SU-DHL-6 (cell line): Measurements from ENCODE around the gene BCL3.

ENCODE experiments used
- H2AFZ ChIP-seq: fragments of 200-600 bp; sonication (generic); 2 replicates; pipeline ENCODE4 v1.6.1; 2014; ENCODE audit warnings: low read depth, mild to moderate bottlenecking, moderate library complexity, mixed read lengths, antibody characterized with exemption, low read length; ENCODE audit not compliant: severe bottlenecking
- H3F3A ChIP-seq: fragments of 200-600 bp; shearing (Covaris generic); 2 replicates; pipeline ENCODE4 v1.6.0; 2016; ENCODE audit warnings: antibody characterized with exemption, mild to moderate bottlenecking; ENCODE audit not compliant: insufficient read depth
- H3K27ac ChIP-seq: fragments of 200-600 bp; sonication (generic); 2 replicates; pipeline ENCODE4 v1.5.1; 2016; ENCODE audit warnings: low read depth, mild to moderate bottlenecking, low read length, moderate library complexity, mixed read lengths
- H3K27me3 ChIP-seq: fragments of 200-600 bp; sonication (generic), shearing (Covaris generic); 2 replicates; pipeline ENCODE4 v1.6.0; 2014; ENCODE audit warnings: mild to moderate bottlenecking, low read length
- H3K36me3 ChIP-seq: fragments of 200-600 bp; sonication (generic); 2 replicates; pipeline ENCODE4 v1.6.1; 2014; ENCODE audit warnings: mild to moderate bottlenecking, low read length, mixed read lengths
- H3K4me2 ChIP-seq: fragments of 300-600, 200-600 bp; shearing (Covaris generic), sonication (generic); 2 replicates; pipeline ENCODE4 v1.6.0; 2014; ENCODE audit warnings: low read length, low read depth, mild to moderate bottlenecking; ENCODE audit not compliant: poor library complexity, severe bottlenecking
- H3K4me3 ChIP-seq: fragments of 200-600 bp; sonication (generic); 2 replicates; pipeline ENCODE4 v1.5.1; 2014; ENCODE audit warnings: antibody characterized with exemption, low read length, mild to moderate bottlenecking, mixed read lengths; ENCODE audit not compliant: insufficient read depth, poor library complexity, severe bottlenecking
- H3K79me2 ChIP-seq: fragments of 200-600 bp; sonication (generic); 2 replicates; pipeline ENCODE4 v1.6.1; 2014; ENCODE audit warnings: mild to moderate bottlenecking, low read length, moderate library complexity; ENCODE audit not compliant: insufficient read depth
- H3K9ac ChIP-seq: fragments of 200-600 bp; sonication (generic); 2 replicates; pipeline ENCODE4 v1.7.0; 2014; ENCODE audit warnings: mild to moderate bottlenecking, low read length
- H3K9me2 ChIP-seq: fragments of 200-600 bp; sonication (generic); replicated peaks from 2 replicates; pipeline ENCODE4 v1.6.1; 2014; ENCODE audit warnings: low read length; ENCODE audit not compliant: insufficient read depth
- H3K9me3 ChIP-seq: fragments of 200-600 bp; sonication (generic); 2 replicates; pipeline ENCODE4 v1.6.1; 2014; ENCODE audit warnings: low read length, mixed read lengths; ENCODE audit not compliant: insufficient read depth
- H4K20me1 ChIP-seq: fragments of 200-600 bp; sonication (generic); 2 replicates; pipeline ENCODE4 v1.6.1; 2014; ENCODE audit warnings: low read depth, mild to moderate bottlenecking, antibody characterized with exemption, low read length, moderate library complexity, mixed read lengths
- EZH2phosphoT487 ChIP-seq: fragments of 200-600 bp; sonication (generic), shearing (Covaris generic); conservative IDR thresholded peaks from 2 replicates; pipeline ENCODE4 v1.6.1; 2018; ENCODE audit warnings: mild to moderate bottlenecking, antibody characterized with exemption, low read length, moderate library complexity, mixed read lengths
- TF ChIP-seq, protein P1 (sequence below): fragments of 200-600 bp; sonication (generic); IDR thresholded peaks from one replicate; pipeline ENCODE4 v1.5.1; 2017; ENCODE audit warnings: antibody characterized with exemption, mild to moderate bottlenecking, low read length, moderate library complexity; ENCODE audit not compliant: insufficient read depth, poor library complexity, severe bottlenecking

Gene BCL3

DNA sequence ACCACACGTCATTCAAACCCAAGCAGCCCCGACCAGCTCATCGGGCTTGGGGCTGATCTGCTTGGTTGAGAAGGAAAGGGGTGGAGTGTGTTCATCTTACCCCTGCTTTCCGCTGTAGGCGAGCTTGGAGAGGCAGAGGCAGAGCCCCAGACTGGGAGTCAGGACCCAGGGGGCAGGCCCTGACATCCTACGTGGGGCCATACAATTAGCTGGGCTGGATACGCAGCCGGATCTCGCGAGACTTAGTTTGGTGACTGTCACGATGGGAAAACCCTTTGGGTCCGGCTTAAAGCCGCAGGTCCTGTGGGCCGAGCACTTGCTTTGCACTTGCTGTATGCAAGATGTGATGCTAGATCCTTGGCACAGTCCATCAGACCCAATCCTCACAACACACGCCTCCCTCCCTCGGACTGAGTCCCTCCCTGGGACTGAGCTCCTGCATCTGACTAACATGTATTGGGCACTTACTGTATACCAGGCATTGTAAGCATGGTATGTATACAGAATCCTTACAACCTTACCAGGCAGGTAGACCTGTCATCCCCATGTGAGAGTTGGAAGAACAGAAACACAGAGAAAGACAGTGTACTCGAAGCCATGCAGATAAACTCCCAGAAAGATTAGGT lies 45.8 kb upstream of the BCL3 start:
- H3K4me3 ChIP-seq = no peak overlapping the region
- no peak overlapping the region for H3K4me2 ChIP-seq
- no peaks in the 10 kb centered on the region for H4K20me1 ChIP-seq
- TF ChIP-seq, protein P1, sequence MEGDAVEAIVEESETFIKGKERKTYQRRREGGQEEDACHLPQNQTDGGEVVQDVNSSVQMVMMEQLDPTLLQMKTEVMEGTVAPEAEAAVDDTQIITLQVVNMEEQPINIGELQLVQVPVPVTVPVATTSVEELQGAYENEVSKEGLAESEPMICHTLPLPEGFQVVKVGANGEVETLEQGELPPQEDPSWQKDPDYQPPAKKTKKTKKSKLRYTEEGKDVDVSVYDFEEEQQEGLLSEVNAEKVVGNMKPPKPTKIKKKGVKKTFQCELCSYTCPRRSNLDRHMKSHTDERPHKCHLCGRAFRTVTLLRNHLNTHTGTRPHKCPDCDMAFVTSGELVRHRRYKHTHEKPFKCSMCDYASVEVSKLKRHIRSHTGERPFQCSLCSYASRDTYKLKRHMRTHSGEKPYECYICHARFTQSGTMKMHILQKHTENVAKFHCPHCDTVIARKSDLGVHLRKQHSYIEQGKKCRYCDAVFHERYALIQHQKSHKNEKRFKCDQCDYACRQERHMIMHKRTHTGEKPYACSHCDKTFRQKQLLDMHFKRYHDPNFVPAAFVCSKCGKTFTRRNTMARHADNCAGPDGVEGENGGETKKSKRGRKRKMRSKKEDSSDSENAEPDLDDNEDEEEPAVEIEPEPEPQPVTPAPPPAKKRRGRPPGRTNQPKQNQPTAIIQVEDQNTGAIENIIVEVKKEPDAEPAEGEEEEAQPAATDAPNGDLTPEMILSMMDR = no peak
- TF ChIP-seq EZH2phosphoT487 = no peak
- H2AFZ ChIP-seq = no peak overlapping the region
- no peaks in the 10 kb centered on the region for H3F3A ChIP-seq
- H3K9me2 ChIP-seq = no peaks in the 10 kb centered on the region
- no peak overlapping the region for H3K9ac ChIP-seq
- H3K9me3 ChIP-seq = no peaks in the 10 kb centered on the region
- no peaks in the 10 kb centered on the region for H3K36me3 ChIP-seq
- no peak overlapping the region for H3K27ac ChIP-seq
- no peaks in the 10 kb centered on the region for H3K79me2 ChIP-seq
- no peaks in the 10 kb centered on the region for H3K27me3 ChIP-seq

DNA sequence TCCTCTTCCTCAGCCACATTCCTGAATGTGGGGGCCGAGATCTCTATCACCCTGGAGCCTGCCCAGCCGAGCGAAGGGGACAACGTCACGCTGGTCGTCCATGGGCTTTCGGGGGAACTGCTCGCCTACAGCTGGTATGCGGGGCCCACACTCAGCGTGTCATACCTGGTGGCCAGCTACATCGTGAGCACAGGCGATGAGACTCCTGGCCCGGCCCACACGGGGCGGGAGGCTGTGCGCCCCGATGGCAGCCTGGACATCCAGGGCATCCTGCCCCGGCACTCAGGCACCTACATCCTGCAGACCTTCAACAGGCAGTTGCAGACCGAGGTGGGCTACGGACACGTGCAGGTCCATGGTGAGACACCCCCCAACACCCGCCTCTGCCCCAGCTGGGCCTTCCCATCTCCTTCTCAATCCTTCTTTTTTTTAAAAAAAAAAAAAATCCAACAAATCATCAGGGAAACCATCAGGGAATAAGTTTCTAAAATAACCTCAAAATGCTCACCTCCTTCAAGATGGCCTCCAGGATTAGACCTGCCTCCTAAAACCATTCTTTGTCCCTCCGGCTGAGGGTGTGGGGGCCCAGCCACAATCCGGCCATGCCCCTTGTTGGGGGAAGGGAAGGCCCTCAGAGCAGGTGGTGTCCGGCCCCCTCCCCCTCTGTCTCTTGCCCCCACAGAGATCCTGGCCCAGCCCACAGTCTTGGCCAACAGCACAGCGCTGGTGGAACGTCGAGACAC lies 45.0 kb upstream of the BCL3 start:
- no peaks in the 10 kb centered on the region for H3K27me3 ChIP-seq
- H3K27ac ChIP-seq = no peak overlapping the region
- H3K9me3 ChIP-seq = no peaks in the 10 kb centered on the region
- H3K79me2 ChIP-seq = no peaks in the 10 kb centered on the region
- no peaks in the 10 kb centered on the region for H4K20me1 ChIP-seq
- TF ChIP-seq, protein P1 = no peak
- TF ChIP-seq EZH2phosphoT487 = no peak
- no peaks in the 10 kb centered on the region for H3F3A ChIP-seq
- no peaks in the 10 kb centered on the region for H3K9me2 ChIP-seq
- no peak overlapping the region for H3K4me3 ChIP-seq
- no peak overlapping the region for H2AFZ ChIP-seq
- no peak overlapping the region for H3K9ac ChIP-seq
- no peak overlapping the region for H3K4me2 ChIP-seq
- no peaks in the 10 kb centered on the region for H3K36me3 ChIP-seq

DNA sequence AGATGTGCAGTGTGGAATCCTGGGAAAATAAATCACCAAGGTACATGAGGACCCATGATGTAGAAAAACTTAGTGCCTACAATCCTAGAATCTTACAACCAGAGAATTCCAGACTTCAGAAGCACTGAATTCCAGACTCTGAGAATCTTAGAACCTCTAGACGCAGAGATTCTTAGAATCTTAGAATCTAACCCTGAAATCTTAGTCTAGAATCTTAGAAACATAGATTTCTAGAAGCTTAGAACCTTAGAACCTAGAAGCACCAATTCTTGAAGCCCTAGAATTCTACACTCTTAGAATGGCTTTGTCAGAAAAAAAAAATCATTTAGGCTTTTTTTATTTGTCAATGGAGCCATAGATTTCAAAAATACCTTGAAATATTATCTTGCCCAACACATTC lies 43.5 kb upstream of the BCL3 start:
- Histone ChIP-seq H3K36me3 (no peaks in the 10 kb centered on the region), H2AFZ (no peak overlapping the region), H3K4me2 (no peak overlapping the region), H3K9me3 (no peaks in the 10 kb centered on the region), H3K9ac (no peak overlapping the region), H3K9me2 (no peaks in the 10 kb centered on the region), H3K27ac (no peak overlapping the region), H3K4me3 (no peak overlapping the region), H4K20me1 (no peaks in the 10 kb centered on the region), H3F3A (no peaks in the 10 kb centered on the region), H3K27me3 (no peaks in the 10 kb centered on the region), H3K79me2 (no peaks in the 10 kb centered on the region)
- TF ChIP-seq, protein P1 = no peak
- TF ChIP-seq EZH2phosphoT487 = no peak
